Thyroid gland (tissue), 4 donors: ENCODE data around the gene ZNF599.

Experiments used
- CTCF ChIP-seq, 6 experiments: fragments of 200-600 bp in 3 of 6; fragments of 450-650 bp in 3 of 6; sonication (generic) in 3 of 6; IDR thresholded peaks; one replicate each; pipeline ENCODE4 v1.5.1; 2016 to 2019; ENCODE audit warnings: antibody characterized with exemption in 6 of 6, mild to moderate bottlenecking in 2 of 6, inconsistent platforms in 1 of 6, moderate library complexity in 1 of 6
- POLR2A ChIP-seq, 2 donors: fragments of 450-650 bp; IDR thresholded peaks; one replicate each; pipeline ENCODE4 v1.6.1; 2017; ENCODE audit warnings: antibody characterized with exemption in 2 of 2, mild to moderate bottlenecking in 2 of 2, moderate library complexity in 1 of 2

GRCh38 chr19:34773555-34773864, 495 bp upstream of the ZNF599 start:
- TF ChIP-seq POLR2A (IDR thresholded peaks at IDR 0.05) = no peak
- no peak for TF ChIP-seq CTCF (IDR thresholded peaks at IDR 0.05)
